IPS DF 6.9 (cell line): ENCODE results near the gene USP20.

Experiments used
- DNase-seq: peaks from one replicate; pipeline ENCODE4 v3.0.0-alpha.2; 2013; ENCODE audit warnings: low read depth, low spot score
- H3K27ac ChIP-seq: one replicate; pipeline ENCODE4 v1.5.1; 2013; ENCODE audit warnings: low read length, control low read depth
- H3K27me3 ChIP-seq: 2 replicates; pipeline ENCODE4 v1.6.1; 2013; ENCODE audit warnings: mild to moderate bottlenecking, low read length; ENCODE audit not compliant: control insufficient read depth, insufficient read depth
- H3K36me3 ChIP-seq: 2 replicates; pipeline ENCODE4 v1.6.1; 2013; ENCODE audit warnings: low read length; ENCODE audit not compliant: control insufficient read depth, insufficient read depth
- H3K4me1 ChIP-seq: 2 replicates; pipeline ENCODE4 v1.6.1; 2013; ENCODE audit warnings: low read length; ENCODE audit not compliant: control insufficient read depth, insufficient read depth
- H3K4me3 ChIP-seq: 2 replicates; pipeline ENCODE4 v1.5.1; 2013; ENCODE audit warnings: mild to moderate bottlenecking, low read length
- H3K9me3 ChIP-seq: 2 replicates; pipeline ENCODE4 v1.6.1; 2013; ENCODE audit warnings: low read length, inconsistent platforms; ENCODE audit not compliant: control insufficient read depth, insufficient read depth
- WGBS: extraction: QIAGEN DNeasy Blood & Tissue Kit; methylation state at CpG from one replicate; pipeline ENCODE4 v1.1.7; 2013; ENCODE audit warnings: mixed read lengths, missing lambda C conversion rate; ENCODE audit not compliant: insufficient read length, insufficient coverage; 5-methylcytosine and 5-hydroxymethylcytosine counted together

The USP20 gene

GRCh38 chr9:129866394-129867135 is 31.3 kb downstream of the USP20 start:
- no peaks in the 10 kb centered on the region for H3K27me3 ChIP-seq
- H3K4me1 ChIP-seq: no peaks in the 10 kb centered on the region
- no peaks in the 10 kb centered on the region for H3K9me3 ChIP-seq
- H3K36me3 ChIP-seq: no peaks in the 10 kb centered on the region
- WGBS: no CpG with 5 or more reads among the region's 17 CpGs
- no peak overlapping the region for H3K4me3 ChIP-seq
- H3K27ac ChIP-seq: no peak overlapping the region
- DNase-seq: no peak

- DNase-seq: no peak
- no peaks in the 10 kb centered on the region for H3K9me3 ChIP-seq
- WGBS: no CpG with 5 or more reads among the region's 17 CpGs
- no peaks in the 10 kb centered on the region for H3K27me3 ChIP-seq
- H3K4me1 ChIP-seq: no peaks in the 10 kb centered on the region
- H3K27ac ChIP-seq: no peak overlapping the region
- H3K4me3 ChIP-seq: no peak overlapping the region
- no peaks in the 10 kb centered on the region for H3K36me3 ChIP-seq
Measured at GRCh38 chr9:129867136-129868022, 32.1 kb downstream of the USP20 start.

GRCh38 chr9:129868023-129868871 is 33.0 kb downstream of the USP20 start:
- H3K27me3 ChIP-seq: no peaks in the 10 kb centered on the region
- H3K27ac ChIP-seq: no peak overlapping the region
- no peaks in the 10 kb centered on the region for H3K4me1 ChIP-seq

GRCh38 chr9:129868872-129869486 is 33.7 kb downstream of the USP20 start:
- WGBS: no CpG with 5 or more reads among the region's 28 CpGs
- no peaks in the 10 kb centered on the region for H3K36me3 ChIP-seq
- H3K4me1 ChIP-seq: no peaks in the 10 kb centered on the region
- H3K9me3 ChIP-seq: no peaks in the 10 kb centered on the region
- no peak overlapping the region for H3K4me3 ChIP-seq
- no peak for DNase-seq
- no peak overlapping the region for H3K27ac ChIP-seq
- H3K27me3 ChIP-seq: no peaks in the 10 kb centered on the region

More at GRCh38 chr9:129868023-129868871, 33.0 kb downstream of the USP20 start:
- DNase-seq: no peak
- Histone ChIP-seq H3K9me3 (no peaks in the 10 kb centered on the region), H3K36me3 (no peaks in the 10 kb centered on the region), H3K4me3 (no peak overlapping the region)
- WGBS: no CpG with 5 or more reads among the region's 48 CpGs

- Histone ChIP-seq H3K27ac (no peak overlapping the region), H3K36me3 (no peaks in the 10 kb centered on the region)
- no CpG with 5 or more reads among the region's 24 CpGs for WGBS
Measured at GRCh38 chr9:129869585-129870501, 34.6 kb downstream of the USP20 start.

GRCh38 chr9:129871046-129871445 is 35.8 kb downstream of the USP20 start:
- no peaks in the 10 kb centered on the region for H3K4me1 ChIP-seq

More at GRCh38 chr9:129869585-129870501, 34.6 kb downstream of the USP20 start:
- H3K27me3 ChIP-seq: no peaks in the 10 kb centered on the region
- H3K9me3 ChIP-seq: no peaks in the 10 kb centered on the region
- H3K4me1 ChIP-seq: no peaks in the 10 kb centered on the region
- no peak for DNase-seq
- no peak overlapping the region for H3K4me3 ChIP-seq

GRCh38 chr9:129873563-129874190 is 38.4 kb downstream of the USP20 start:
- WGBS: no CpG with 5 or more reads among the region's 16 CpGs

More at GRCh38 chr9:129871046-129871445, 35.8 kb downstream of the USP20 start:
- Histone ChIP-seq H3K36me3 (no peaks in the 10 kb centered on the region), H3K4me3 (no peak overlapping the region), H3K27me3 (no peaks in the 10 kb centered on the region), H3K27ac (no peak overlapping the region), H3K9me3 (no peaks in the 10 kb centered on the region)
- WGBS: no CpG with 5 or more reads among the region's 11 CpGs
- no peak for DNase-seq

GRCh38 chr9:129874261-129875101 is 39.2 kb downstream of the USP20 start:
- no peaks in the 10 kb centered on the region for H3K4me1 ChIP-seq
- H3K27me3 ChIP-seq: no peaks in the 10 kb centered on the region
- DNase-seq: no peak
- H3K9me3 ChIP-seq: no peaks in the 10 kb centered on the region
- H3K27ac ChIP-seq: no peak overlapping the region
- H3K36me3 ChIP-seq: no peaks in the 10 kb centered on the region
- no CpG with 5 or more reads among the region's 38 CpGs for WGBS
- H3K4me3 ChIP-seq: no peak overlapping the region

More at GRCh38 chr9:129873563-129874190, 38.4 kb downstream of the USP20 start:
- Histone ChIP-seq H3K4me1 (no peaks in the 10 kb centered on the region), H3K9me3 (no peaks in the 10 kb centered on the region), H3K4me3 (no peak overlapping the region), H3K27me3 (no peaks in the 10 kb centered on the region), H3K36me3 (no peaks in the 10 kb centered on the region), H3K27ac (no peak overlapping the region)
- DNase-seq: no peak
